Progenitor cell of endocrine pancreas (in vitro differentiated cells): ENCODE data around the gene SENP6. TPM values are rescaled to one million over a fixed set of nuclear protein-coding genes. Genes with fewer than 3 reads are reported as not detected.

Source experiments
- DNase-seq: peaks from one replicate; pipeline ENCODE4 v3.0.0; 2021; ENCODE audit warnings: low spot score; ENCODE audit not compliant: unreplicated experiment
- H3K27ac Mint-ChIP-seq: 2 replicates; pipeline ENCODE4 v1.8.0; 2021; ENCODE audit warnings: mild to moderate bottlenecking, moderate library complexity, mixed read lengths
- H3K27me3 Mint-ChIP-seq: 2 replicates; pipeline ENCODE4 v1.8.0; 2021; ENCODE audit warnings: mixed read lengths
- H3K36me3 Mint-ChIP-seq: 2 replicates; pipeline ENCODE4 v1.8.0; 2022; ENCODE audit warnings: mixed read lengths; ENCODE audit not compliant: insufficient read depth
- H3K4me1 Mint-ChIP-seq: 2 replicates; pipeline ENCODE4 v1.8.0; 2021; ENCODE audit warnings: low read depth, mixed read lengths
- H3K4me3 Mint-ChIP-seq: 2 replicates; pipeline ENCODE4 v1.8.0; 2021; ENCODE audit warnings: low read depth, mild to moderate bottlenecking, moderate library complexity, mixed read lengths
- H3K9me3 Mint-ChIP-seq: 2 replicates; pipeline ENCODE4 v1.8.0; 2021; ENCODE audit warnings: low read depth, mixed read lengths
- total RNA-seq: library from RNA; stranded (reverse); gene quantifications from 2 replicates; pipeline ENCODE4 v1.2.1, GENCODE V29; 2021
- TF ChIP-seq, protein P1 (sequence below): fragments of 200-600 bp; sonication (generic); IDR thresholded peaks from one replicate; pipeline ENCODE4 v1.5.0; 2021; ENCODE audit warnings: antibody characterized with exemption, mild to moderate bottlenecking; ENCODE audit not compliant: unreplicated experiment

SENP6 gene
- total RNA-seq, 1 donor from 2014 or later, result 140 TPM

DNA sequence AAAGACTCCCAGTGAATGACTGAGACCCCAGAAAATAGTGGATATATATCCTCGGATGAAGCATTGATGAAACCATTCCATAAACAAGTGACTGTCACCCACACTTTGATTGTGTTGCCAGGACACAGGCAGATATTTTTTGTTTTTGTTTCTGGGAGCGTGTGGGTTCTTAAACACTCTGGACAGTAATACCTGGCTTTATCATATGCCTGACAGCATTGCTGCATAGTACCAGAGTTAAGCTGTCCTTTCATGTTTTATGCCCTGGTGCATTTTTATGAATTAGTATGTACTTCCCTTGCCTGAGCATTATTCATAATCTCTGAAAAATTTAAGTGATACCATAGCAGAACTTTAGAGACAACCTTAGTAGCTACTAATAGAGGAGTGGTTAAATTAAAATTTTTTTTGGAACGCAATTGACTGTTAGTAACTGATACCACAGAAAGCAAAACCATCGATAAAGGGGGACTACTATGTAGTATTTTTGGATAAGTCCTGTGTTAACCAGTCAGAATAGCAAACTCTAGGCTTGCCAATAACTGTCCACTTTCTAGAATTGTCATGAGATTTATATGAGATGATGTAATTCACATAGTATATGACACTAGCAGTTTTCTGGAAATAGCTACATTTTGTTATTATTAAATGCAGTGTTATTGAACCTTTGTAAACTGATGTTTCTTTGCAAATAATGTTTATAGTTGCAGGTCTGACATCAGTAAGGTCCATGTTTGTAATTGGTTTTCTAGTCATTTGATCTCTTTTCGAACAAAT is 30.4 kb downstream of the SENP6 start:
- H3K9me3 Mint-ChIP-seq, result no peaks in the 10 kb centered on the region
- DNase-seq, result no peak
- H3K36me3 Mint-ChIP-seq, result peaks cover 12% of the 10 kb centered on the region
- no peak overlapping the region for H3K27ac Mint-ChIP-seq
- peaks cover 2% of the 10 kb centered on the region for H3K4me1 Mint-ChIP-seq
- TF ChIP-seq, protein P1, sequence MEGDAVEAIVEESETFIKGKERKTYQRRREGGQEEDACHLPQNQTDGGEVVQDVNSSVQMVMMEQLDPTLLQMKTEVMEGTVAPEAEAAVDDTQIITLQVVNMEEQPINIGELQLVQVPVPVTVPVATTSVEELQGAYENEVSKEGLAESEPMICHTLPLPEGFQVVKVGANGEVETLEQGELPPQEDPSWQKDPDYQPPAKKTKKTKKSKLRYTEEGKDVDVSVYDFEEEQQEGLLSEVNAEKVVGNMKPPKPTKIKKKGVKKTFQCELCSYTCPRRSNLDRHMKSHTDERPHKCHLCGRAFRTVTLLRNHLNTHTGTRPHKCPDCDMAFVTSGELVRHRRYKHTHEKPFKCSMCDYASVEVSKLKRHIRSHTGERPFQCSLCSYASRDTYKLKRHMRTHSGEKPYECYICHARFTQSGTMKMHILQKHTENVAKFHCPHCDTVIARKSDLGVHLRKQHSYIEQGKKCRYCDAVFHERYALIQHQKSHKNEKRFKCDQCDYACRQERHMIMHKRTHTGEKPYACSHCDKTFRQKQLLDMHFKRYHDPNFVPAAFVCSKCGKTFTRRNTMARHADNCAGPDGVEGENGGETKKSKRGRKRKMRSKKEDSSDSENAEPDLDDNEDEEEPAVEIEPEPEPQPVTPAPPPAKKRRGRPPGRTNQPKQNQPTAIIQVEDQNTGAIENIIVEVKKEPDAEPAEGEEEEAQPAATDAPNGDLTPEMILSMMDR, result no peak
- H3K27me3 Mint-ChIP-seq, result no peaks in the 10 kb centered on the region
- no peak overlapping the region for H3K4me3 Mint-ChIP-seq

DNA sequence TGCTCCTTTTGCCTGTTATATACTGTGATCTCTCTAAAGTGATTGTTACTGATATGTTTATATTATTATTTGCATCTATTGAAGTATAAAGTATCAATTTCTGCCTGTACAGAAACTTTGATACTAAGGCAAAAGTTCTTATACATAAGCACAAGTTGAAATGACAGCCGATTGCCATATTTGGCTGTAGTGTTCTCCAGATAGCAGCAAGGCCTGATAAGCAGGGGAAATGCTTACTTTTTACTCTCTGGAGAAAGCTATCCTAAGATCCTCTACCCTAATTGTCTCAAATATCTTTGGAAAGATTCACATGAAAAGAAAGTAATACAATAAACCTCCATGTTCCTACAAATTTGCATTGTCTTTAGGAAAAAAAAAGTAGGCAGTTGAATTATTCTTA is 31.4 kb downstream of the SENP6 start:
- Mint-ChIP-seq H3K36me3 (peaks cover 11% of the 10 kb centered on the region), H3K4me1 (peaks cover 2% of the 10 kb centered on the region), H3K9me3 (no peaks in the 10 kb centered on the region), H3K27ac (no peak overlapping the region), H3K27me3 (no peaks in the 10 kb centered on the region), H3K4me3 (no peak overlapping the region)
- no peak for DNase-seq
- TF ChIP-seq, protein P1, result no peak

DNA sequence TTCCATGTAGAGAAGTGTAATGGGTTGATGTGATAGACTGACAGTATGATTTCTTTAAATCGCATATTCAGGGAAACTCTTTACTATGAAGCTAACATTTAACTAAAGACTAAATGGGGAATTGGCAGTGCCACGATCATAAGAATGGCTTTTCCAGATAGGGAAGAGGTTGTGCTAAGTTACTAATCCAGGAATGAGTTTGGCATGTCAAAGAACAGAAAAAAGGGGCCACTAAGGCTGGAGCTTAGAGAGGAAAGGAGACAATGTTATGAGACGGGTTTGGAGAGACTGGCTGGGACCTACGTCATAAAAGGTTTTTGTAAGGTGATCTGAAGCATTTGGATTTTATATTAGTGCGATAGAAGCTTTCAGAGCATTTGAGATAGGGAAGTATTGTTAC is 40.6 kb downstream of the SENP6 start:
- no peak for DNase-seq
- H3K4me1 Mint-ChIP-seq, result peaks cover 7% of the 10 kb centered on the region
- peaks cover 18% of the 10 kb centered on the region for H3K36me3 Mint-ChIP-seq
- H3K27me3 Mint-ChIP-seq, result no peaks in the 10 kb centered on the region
- H3K27ac Mint-ChIP-seq, result peak overlapping the region; percentile 21
- TF ChIP-seq, protein P1, result no peak
- no peaks in the 10 kb centered on the region for H3K9me3 Mint-ChIP-seq
- H3K4me3 Mint-ChIP-seq, result no peak overlapping the region

DNA sequence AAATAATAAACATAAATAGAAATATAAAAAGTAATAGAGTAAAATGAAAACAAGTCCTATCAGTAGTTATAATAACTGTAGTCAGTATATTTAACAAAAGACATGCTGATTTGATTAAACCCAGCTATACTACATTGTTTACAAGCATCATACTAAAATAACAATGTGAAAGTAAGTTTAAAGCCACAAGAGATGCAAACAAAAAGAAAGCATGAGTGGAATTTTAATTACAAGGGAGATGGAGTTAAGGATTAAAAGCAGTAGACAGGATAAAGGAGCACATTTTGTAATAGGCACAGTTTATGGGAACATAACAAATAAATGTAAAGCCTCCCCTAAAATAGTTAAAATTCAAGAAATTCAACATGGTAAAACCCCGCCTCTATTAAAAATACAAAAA is 41.5 kb downstream of the SENP6 start:
- TF ChIP-seq, protein P1, result no peak
- Mint-ChIP-seq H3K4me1 (peaks cover 7% of the 10 kb centered on the region), H3K27ac (no peak overlapping the region), H3K9me3 (no peaks in the 10 kb centered on the region), H3K36me3 (peaks cover 18% of the 10 kb centered on the region), H3K4me3 (no peak overlapping the region), H3K27me3 (no peaks in the 10 kb centered on the region)
- DNase-seq, result no peak

DNA sequence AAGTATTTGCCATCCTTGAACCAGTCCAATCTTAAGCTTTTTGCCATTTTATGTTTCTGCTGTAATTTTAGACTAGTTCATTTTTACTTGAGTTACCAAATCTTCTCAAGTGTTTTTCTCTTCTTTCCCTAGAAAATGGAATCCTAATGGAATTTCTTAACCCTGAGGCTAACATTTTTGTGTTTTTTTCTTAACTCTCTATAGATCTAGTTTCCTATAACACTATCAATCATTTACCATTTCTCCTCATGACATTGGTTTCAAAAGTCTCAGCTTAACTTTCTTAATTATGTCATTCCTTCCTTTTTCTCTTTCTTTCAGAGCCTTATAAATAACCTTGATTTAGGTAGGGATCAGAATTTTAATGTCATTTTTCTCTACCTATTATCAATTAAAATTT is 54.8 kb downstream of the SENP6 start:
- H3K4me1 Mint-ChIP-seq, result no peaks in the 10 kb centered on the region
- no peak overlapping the region for H3K4me3 Mint-ChIP-seq
- H3K9me3 Mint-ChIP-seq, result no peaks in the 10 kb centered on the region
- H3K27me3 Mint-ChIP-seq, result no peaks in the 10 kb centered on the region
- no peak for DNase-seq
- H3K36me3 Mint-ChIP-seq, result peaks cover 26% of the 10 kb centered on the region
- TF ChIP-seq, protein P1, result no peak
- H3K27ac Mint-ChIP-seq, result no peak overlapping the region
